ENCODE data around the gene USP17L11. TPM values are rescaled to one million over a fixed set of nuclear protein-coding genes. Genes with fewer than 3 reads are reported as not detected.
"Not testable (repeated sequence)": the region's sequence is repeated elsewhere in the genome, so short reads cannot be mapped to it uniquely, and the experiment has no call there.

USP17L11 gene
- total RNA-seq, 6 donors from 2014 or later = not detected

GRCh38 chr4:9257824-9258223 is 42.6 kb downstream of the USP17L11 start, which contains the start of gene USP17L20:
Gene USP17L20, plus strand, starts transcription at chr4:9258124. Its CDS starts 0 bp downstream, at chr4:9258124.
- ATAC-seq (ENCODE audit: low FRiP score in 2 of 2); H3K9me3 ChIP-seq; H3K36me3 ChIP-seq; H3K27me3 ChIP-seq; H3K4me3 ChIP-seq; DNase-seq; H3K27ac ChIP-seq; H3K4me1 ChIP-seq: not testable (repeated sequence)
- WGBS, 2 donors = no CpG with 5 or more reads among the region's 15 CpGs

- not testable (repeated sequence) for ATAC-seq (ENCODE audit: low FRiP score in 2 of 2); DNase-seq; H3K36me3 ChIP-seq; H3K9me3 ChIP-seq; H3K4me1 ChIP-seq; H3K27ac ChIP-seq; H3K27me3 ChIP-seq; H3K4me3 ChIP-seq
- WGBS, 2 donors = no CpG with 5 or more reads among the region's 13 CpGs
Observed at GRCh38 chr4:9262572-9262971, 47.4 kb downstream of the USP17L11 start, which contains the start of gene USP17L21. Gene USP17L21, plus strand, starts transcription at chr4:9262872. Its CDS starts 0 bp downstream, at chr4:9262872.

Other genes with a start within 250 kb of the USP17L11 start
- gene FAM90A26, start 45.0 kb upstream of the USP17L11 start, total RNA-seq = not detected
- not detected for gene USP17L10, start 4.7 kb upstream of the USP17L11 start, total RNA-seq
- gene USP17L12, start 4.7 kb downstream of the USP17L11 start, total RNA-seq = not detected
- not detected for gene USP17L13, start 9.5 kb downstream of the USP17L11 start, total RNA-seq
- gene USP17L15, start 19.0 kb downstream of the USP17L11 start, total RNA-seq = not detected
- not detected for gene USP17L17, start 28.5 kb downstream of the USP17L11 start, total RNA-seq
- gene USP17L18, start 33.2 kb downstream of the USP17L11 start, total RNA-seq = not detected
- gene USP17L19, start 38.0 kb downstream of the USP17L11 start, total RNA-seq = not detected
- not detected for gene USP17L20, start 42.7 kb downstream of the USP17L11 start, total RNA-seq
- not detected for gene USP17L21, start 47.5 kb downstream of the USP17L11 start, total RNA-seq
- not detected for gene USP17L22, start 52.2 kb downstream of the USP17L11 start, total RNA-seq
- not detected for gene USP17L24, start 109.8 kb downstream of the USP17L11 start, total RNA-seq
- gene USP17L25, start 114.5 kb downstream of the USP17L11 start, total RNA-seq = not detected
- gene USP17L26, start 119.3 kb downstream of the USP17L11 start, total RNA-seq = not detected
- not detected for gene USP17L5, start 124.0 kb downstream of the USP17L11 start, total RNA-seq
- gene USP17L27, start 128.7 kb downstream of the USP17L11 start, total RNA-seq = not detected
- not detected for gene USP17L28, start 133.5 kb downstream of the USP17L11 start, total RNA-seq
- gene USP17L29, start 138.2 kb downstream of the USP17L11 start, total RNA-seq = not detected
- gene USP17L30, start 147.7 kb downstream of the USP17L11 start, total RNA-seq = not detected
- gene DEFB131A, start 229.0 kb downstream of the USP17L11 start, total RNA-seq = not detected

Data from upper lobe of left lung (tissue), 6 donors.